ENCODE measurements around the gene KRT83. TPM values are rescaled to one million over a fixed set of nuclear protein-coding genes. Genes with fewer than 3 reads are reported as not detected.
A peak's percentile ranks its signal among the peaks of the same experiment; 100 is the strongest.

KRT83 gene
- total RNA-seq, 1 donor from 2014 or later: not detected

GRCh38 chr12:52279422-52280318, 41.5 kb downstream of the KRT83 start:
- no peak overlapping the region for H3K27ac Mint-ChIP-seq
- no peaks in the 10 kb centered on the region for H3K36me3 Mint-ChIP-seq (ENCODE audit: insufficient read depth)
- H3K4me3 Mint-ChIP-seq (ENCODE audit: low read depth): no peak overlapping the region
- peaks cover 7% of the 10 kb centered on the region for H3K4me1 Mint-ChIP-seq (ENCODE audit: low read depth)
- H3K9me3 Mint-ChIP-seq (ENCODE audit: low read depth): no peaks in the 10 kb centered on the region
- DNase-seq (ENCODE audit: low spot score, unreplicated experiment): no peak
- no peak for TF ChIP-seq CTCF (IDR thresholded peaks at IDR 0.05; ENCODE audit: unreplicated experiment)
- H3K27me3 Mint-ChIP-seq: peaks cover 54% of the 10 kb centered on the region

GRCh38 chr12:52278575-52279421, 42.4 kb downstream of the KRT83 start:
- TF ChIP-seq CTCF (IDR thresholded peaks at IDR 0.05; ENCODE audit: unreplicated experiment): peak; percentile 99
- Mint-ChIP-seq H3K36me3 (ENCODE audit: insufficient read depth) (no peaks in the 10 kb centered on the region), H3K27ac (no peak overlapping the region), H3K4me3 (ENCODE audit: low read depth) (peak overlapping the region; percentile 68), H3K9me3 (ENCODE audit: low read depth) (no peaks in the 10 kb centered on the region), H3K4me1 (ENCODE audit: low read depth) (peaks cover 7% of the 10 kb centered on the region), H3K27me3 (peaks cover 63% of the 10 kb centered on the region)
- DNase-seq (ENCODE audit: low spot score, unreplicated experiment): peak; percentile 79

- TF ChIP-seq CTCF (IDR thresholded peaks at IDR 0.05; ENCODE audit: unreplicated experiment): no peak
- Mint-ChIP-seq H3K27me3 (peaks cover 69% of the 10 kb centered on the region), H3K4me3 (ENCODE audit: low read depth) (no peak overlapping the region), H3K27ac (peak overlapping the region; percentile 12), H3K36me3 (ENCODE audit: insufficient read depth) (no peaks in the 10 kb centered on the region), H3K9me3 (ENCODE audit: low read depth) (no peaks in the 10 kb centered on the region), H3K4me1 (ENCODE audit: low read depth) (peaks cover 7% of the 10 kb centered on the region)
- DNase-seq (ENCODE audit: low spot score, unreplicated experiment): no peak
Measured at GRCh38 chr12:52277486-52278245, 43.5 kb downstream of the KRT83 start.

- no peak overlapping the region for H3K4me3 Mint-ChIP-seq (ENCODE audit: low read depth)
- H3K4me1 Mint-ChIP-seq (ENCODE audit: low read depth): peaks cover 5% of the 10 kb centered on the region
- DNase-seq (ENCODE audit: low spot score, unreplicated experiment): no peak
- no peak overlapping the region for H3K27ac Mint-ChIP-seq
- H3K36me3 Mint-ChIP-seq (ENCODE audit: insufficient read depth): no peaks in the 10 kb centered on the region
- TF ChIP-seq CTCF (IDR thresholded peaks at IDR 0.05; ENCODE audit: unreplicated experiment): no peak
- H3K27me3 Mint-ChIP-seq: peaks cover 77% of the 10 kb centered on the region
- no peaks in the 10 kb centered on the region for H3K9me3 Mint-ChIP-seq (ENCODE audit: low read depth)
Measured at GRCh38 chr12:52275686-52276085, 45.5 kb downstream of the KRT83 start.
